Measurements from ENCODE around the gene ROBO1.
"Not testable (repeated sequence)": the region's sequence is repeated elsewhere in the genome, so short reads cannot be mapped to it uniquely, and the experiment has no call there.

ROBO1 gene

GRCh38 chr3:79543218-79543982 lies 224.4 kb downstream of the ROBO1 start:
- DNase-seq, result no peak

- DNase-seq, result no peak
Measured at GRCh38 chr3:79534727-79535126, 233.1 kb downstream of the ROBO1 start.

GRCh38 chr3:79531566-79532295 lies 236.1 kb downstream of the ROBO1 start:
- DNase-seq, result no peak

- peak; percentile 61 for DNase-seq
Measured at GRCh38 chr3:79521221-79521848, 246.5 kb downstream of the ROBO1 start.

- DNase-seq, result peak; percentile 14
Measured at GRCh38 chr3:79517766-79518413, 249.9 kb downstream of the ROBO1 start.

GRCh38 chr3:79516795-79517194 lies 251.0 kb downstream of the ROBO1 start:
- DNase-seq, result no peak

- DNase-seq, result no peak
Measured at GRCh38 chr3:79515072-79515471, 252.7 kb downstream of the ROBO1 start.

- no peak for DNase-seq
Measured at GRCh38 chr3:79514069-79514468, 253.7 kb downstream of the ROBO1 start.

- no peak for DNase-seq
Measured at GRCh38 chr3:79506751-79507150, 261.0 kb downstream of the ROBO1 start.

- DNase-seq, result not testable (repeated sequence)
Measured at GRCh38 chr3:79502216-79502681, 265.5 kb downstream of the ROBO1 start.

- peak; percentile 18 for DNase-seq
Measured at GRCh38 chr3:79497447-79498111, 270.2 kb downstream of the ROBO1 start.

GRCh38 chr3:79491029-79491641 lies 276.7 kb downstream of the ROBO1 start:
- no peak for DNase-seq

- no peak for DNase-seq
Measured at GRCh38 chr3:79490165-79491028, 277.4 kb downstream of the ROBO1 start.

GRCh38 chr3:79488407-79488806 lies 279.4 kb downstream of the ROBO1 start:
- DNase-seq, result no peak

GRCh38 chr3:79480746-79481145 lies 287.1 kb downstream of the ROBO1 start:
- no peak for DNase-seq

- DNase-seq, result no peak
Measured at GRCh38 chr3:79478620-79479019, 289.2 kb downstream of the ROBO1 start.

- peak; percentile 88 for DNase-seq
Measured at GRCh38 chr3:79477242-79477641, 290.6 kb downstream of the ROBO1 start.

GRCh38 chr3:79473993-79474392 lies 293.8 kb downstream of the ROBO1 start:
- DNase-seq, result no peak

GRCh38 chr3:79467721-79468120 lies 300.1 kb downstream of the ROBO1 start:
- DNase-seq, result no peak

GRCh38 chr3:79461129-79461792 lies 306.5 kb downstream of the ROBO1 start:
- no peak for DNase-seq

GRCh38 chr3:79453600-79453999 lies 314.2 kb downstream of the ROBO1 start:
- DNase-seq, result no peak

Measured in NCI-H1105 treated with DMSO at 0.1 percent for 48 hours (cell line).